HepG2 (cell line): ENCODE data around the gene CELF4. TPM values are rescaled to one million over a fixed set of nuclear protein-coding genes. Genes with fewer than 3 reads are reported as not detected.
A peak's percentile ranks its signal among the peaks of the same experiment; 100 is the strongest.

Source experiments
- DPF2 ChIP-seq: sonication (generic); formaldehyde crosslinking; IDR thresholded peaks from 2 replicates; pipeline ENCODE4 v1.4.0; 2020; ENCODE audit warnings: mild to moderate bottlenecking, low read depth, missing genetic modification reagents, borderline replicate concordance
- ERF ChIP-seq: IDR thresholded peaks from 2 replicates; pipeline ENCODE4 v1.6.1; 2018; ENCODE audit warnings: missing biosample characterization, missing genetic modification reagents
- GPBP1L1 ChIP-seq: sonication (generic); formaldehyde crosslinking; IDR thresholded peaks from 2 replicates; pipeline ENCODE4 v1.5.0; 2020; ENCODE audit warnings: mild to moderate bottlenecking, missing genetic modification reagents
- HMGA1 ChIP-seq: sonication (generic); formaldehyde crosslinking; conservative IDR thresholded peaks from 2 replicates; pipeline ENCODE4 v1.4.0; 2020; ENCODE audit warnings: missing genetic modification reagents
- HNF1B ChIP-seq: sonication (generic); formaldehyde crosslinking; IDR thresholded peaks from 2 replicates; pipeline ENCODE4 v1.5.1; 2020; ENCODE audit warnings: mild to moderate bottlenecking, moderate library complexity, missing genetic modification reagents
- IKZF4 ChIP-seq: sonication (generic); formaldehyde crosslinking; IDR thresholded peaks from 2 replicates; pipeline ENCODE4 v1.5.1; 2020; ENCODE audit warnings: borderline replicate concordance, mild to moderate bottlenecking, low read depth, missing genetic modification reagents; ENCODE audit errors: not compliant biosample characterization
- PRPF4 ChIP-seq: fragments of 200-400 bp; formaldehyde crosslinking; IDR thresholded peaks from 2 replicates; pipeline ENCODE4 v1.6.1; 2016; ENCODE audit warnings: low read length, low read depth; ENCODE audit not compliant: poor library complexity, severe bottlenecking
- SAP130 ChIP-seq: IDR thresholded peaks from 2 replicates; pipeline ENCODE4 v1.6.1; 2016; ENCODE audit warnings: low read depth
- SATB2 ChIP-seq: sonication (generic); formaldehyde crosslinking; IDR thresholded peaks from 2 replicates; pipeline ENCODE4 v1.5.0; 2020; ENCODE audit warnings: missing genetic modification reagents
- SOX13 ChIP-seq, 3 experiments: fragments of 450-650 bp in 1 of 3; sonication (generic) in 1 of 3; formaldehyde crosslinking in 1 of 3; IDR thresholded peaks in 2 of 3; conservative IDR thresholded peaks in 1 of 3; 2 replicates each; pipeline versions ENCODE4 v1.5.0 to v1.6.1; 2016 to 2020; ENCODE audit warnings: antibody characterized with exemption in 1 of 3, mild to moderate bottlenecking in 1 of 3, missing compliant biosample characterization in 1 of 3, missing genetic modification reagents in 1 of 3, moderate library complexity in 1 of 3
- SRSF9 ChIP-seq: fragments of 200-400 bp; formaldehyde crosslinking; IDR thresholded peaks from 2 replicates; pipeline ENCODE4 v1.6.1; 2018; ENCODE audit warnings: borderline replicate concordance, mild to moderate bottlenecking, low read depth, low read length; ENCODE audit not compliant: insufficient read depth, poor library complexity, severe bottlenecking
- THAP9 ChIP-seq: sonication (generic); formaldehyde crosslinking; IDR thresholded peaks from 2 replicates; pipeline ENCODE4; 2020; ENCODE audit warnings: missing genetic modification reagents, mild to moderate bottlenecking, borderline replicate concordance
- ZBTB25 ChIP-seq: IDR thresholded peaks from 2 replicates; pipeline ENCODE4 v1.6.1; 2018; ENCODE audit warnings: missing genetic modification reagents
- ZNF232 ChIP-seq: sonication (generic); formaldehyde crosslinking; IDR thresholded peaks from 2 replicates; pipeline ENCODE4 v1.4.0; 2020; ENCODE audit warnings: missing genetic modification reagents, borderline replicate concordance
- ZNF354B ChIP-seq: sonication (generic); formaldehyde crosslinking; IDR thresholded peaks from 2 replicates; pipeline ENCODE4 v1.8.0; 2022; ENCODE audit warnings: mild to moderate bottlenecking, missing genetic modification reagents
- ZNF414 ChIP-seq: sonication (generic); formaldehyde crosslinking; IDR thresholded peaks from 2 replicates; pipeline ENCODE4 v1.5.0; 2020; ENCODE audit warnings: missing genetic modification reagents
- ZNF691 ChIP-seq: sonication (generic); formaldehyde crosslinking; IDR thresholded peaks from 2 replicates; pipeline ENCODE4 v1.4.0; 2020; ENCODE audit warnings: missing genetic modification reagents, low read depth, mild to moderate bottlenecking, borderline replicate concordance
- polyA plus RNA-seq, 8 experiments: library from polyadenylated mRNA; depleted of rRNA in 3 of 8; stranded (reverse) in 7 of 8; unstranded in 1 of 8; fragments of >200 nt; fragmentation: Illumina TruSeq in 4 of 8; extraction: Trizol in 4 of 8; gene quantifications; 2 replicates each; pipeline versions ENCODE4 v1.2.1 to v1.2.3, GENCODE V29; 2011 to 2016; ENCODE audit warnings: low read depth in 4 of 8, missing spikeins in 1 of 8, mixed read lengths in 1 of 8; ENCODE audit not compliant: insufficient read depth in 1 of 8
- total RNA-seq, 5 experiments: library from RNA; depleted of rRNA; stranded (reverse); fragments of >200 nt; fragmentation: Illumina TruSeq; extraction: Trizol; gene quantifications; 2 replicates each; pipeline ENCODE4 v1.2.3, GENCODE V29; 2016; ENCODE audit warnings: low read depth in 1 of 5

Gene CELF4
- total and polyA plus RNA-seq, 2 of the 13 experiments (the other 11 are each of a cell fraction or from before 2014, with no cell fraction given): not detected

- TF ChIP-seq ZNF691 (CRISPR knock-in tag) (0 out of 2 replicates have a peak, but pooled peaks have one; percentile 28), SAP130 (CRISPR knock-in tag) (peak; percentile 76), DPF2 (no peak), IKZF4 (CRISPR knock-in tag) (no peak), ZNF414 (CRISPR knock-in tag) (no peak; the same call in 1 of the 2 replicates), ERF (peak; percentile 65), HNF1B (CRISPR knock-in tag) (peak; percentile 79), HMGA1 (CRISPR knock-in tag) (no peak), ZNF232 (no peak), GPBP1L1 (CRISPR knock-in tag) (no peak), ZNF354B (no peak), THAP9 (CRISPR knock-in tag) (no peak), SOX13 (IDR thresholded peaks at IDR 0.05) (no peak), SOX13 (CRISPR knock-in tag; conservative IDR thresholded peaks at IDR 0.05 in 1 of 2, IDR thresholded peaks at IDR 0.05 in 1 of 2) (peak in 1 of 2 experiments; percentile 50; a peak in 1 of 4 replicates), PRPF4 (peak; percentile 99), SATB2 (no peak), ZBTB25 (CRISPR knock-in tag) (peak; percentile 50; the same call in 1 of the 2 replicates), SRSF9 (no peak)
These were observed 265.9 kb downstream of the CELF4 start (continued) for GRCh38 chr18:37299471-37300304.
